Activated CD4-positive, alpha-beta T cell treated with anti-CD3 and anti-CD28 coated beads, Interleukin-2, amount 50 U/mL, for 24 hours (primary cell): ENCODE measurements around the gene GALNS.

Experiments
- DNase-seq, 2 donors: peaks; one replicate each; pipeline ENCODE4 v3.0.0-alpha.2; 2020; ENCODE audit warnings: low read depth in 1 of 2, low spot score in 1 of 2

The GALNS gene

DNA sequence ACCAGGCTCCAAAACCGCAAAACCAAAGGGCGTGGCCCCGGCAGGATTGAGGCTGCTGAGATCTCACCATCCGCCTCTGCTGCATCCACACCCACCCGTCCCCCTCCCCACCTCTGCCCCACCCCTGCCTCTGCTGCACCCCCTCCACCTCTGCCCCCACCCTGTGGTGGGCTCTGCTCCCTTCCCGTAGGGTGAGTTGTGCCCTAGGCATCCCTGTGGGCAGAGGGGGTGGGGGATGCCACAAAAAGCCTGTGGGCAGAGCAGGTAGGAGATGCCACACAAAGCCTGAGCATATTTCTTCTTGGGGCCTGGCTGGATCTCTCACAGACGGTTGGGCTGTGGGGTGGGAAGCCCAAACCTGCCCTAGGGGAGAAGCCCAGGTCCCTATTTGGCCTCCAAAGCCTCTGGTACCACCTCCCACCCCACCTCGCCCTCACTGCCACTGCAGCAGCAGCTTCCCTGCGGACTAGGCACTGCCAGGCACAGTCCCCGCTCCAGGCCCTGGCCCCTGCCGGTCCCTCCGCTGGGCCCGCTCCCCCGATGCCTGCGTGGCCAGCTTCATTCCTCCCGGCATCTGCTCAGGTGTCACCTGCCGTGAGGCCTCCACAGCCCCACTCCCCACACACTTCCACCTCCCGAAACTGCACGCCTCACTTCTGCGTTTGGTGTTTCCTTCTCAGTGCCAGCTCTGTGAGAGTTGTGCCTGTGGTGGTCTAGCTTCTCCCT lies 21.0 kb upstream of the GALNS start:
- no peak for DNase-seq

DNA sequence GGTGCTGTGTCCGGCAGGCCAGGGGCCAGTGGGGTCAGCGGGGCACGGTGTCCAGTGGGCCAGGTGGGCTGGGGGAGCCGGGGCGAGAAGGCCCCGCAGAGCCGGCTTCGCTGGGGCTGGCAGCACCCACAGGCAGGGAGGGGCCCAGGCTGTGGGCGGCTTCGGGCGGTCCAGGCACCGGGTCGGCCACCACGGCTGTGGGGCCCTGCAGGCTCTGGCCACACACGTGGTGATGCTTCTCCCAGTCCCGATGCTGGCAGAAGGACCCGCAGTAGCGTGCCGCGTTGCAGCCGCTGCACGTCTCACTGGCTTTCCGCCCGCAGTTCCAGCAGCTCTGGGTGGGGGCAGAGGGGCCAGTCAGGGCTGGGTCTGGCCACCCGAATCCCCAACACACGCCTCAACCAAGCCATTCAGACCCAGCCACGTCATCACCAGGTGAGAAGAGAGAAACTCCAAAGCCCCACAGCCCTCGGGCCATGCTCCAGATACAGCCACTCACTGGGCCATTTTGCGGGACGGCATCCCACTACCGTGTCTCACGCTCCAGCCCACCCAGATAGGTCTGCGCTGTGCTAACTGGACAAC lies 20.3 kb upstream of the GALNS start:
- DNase-seq: no peak

DNA sequence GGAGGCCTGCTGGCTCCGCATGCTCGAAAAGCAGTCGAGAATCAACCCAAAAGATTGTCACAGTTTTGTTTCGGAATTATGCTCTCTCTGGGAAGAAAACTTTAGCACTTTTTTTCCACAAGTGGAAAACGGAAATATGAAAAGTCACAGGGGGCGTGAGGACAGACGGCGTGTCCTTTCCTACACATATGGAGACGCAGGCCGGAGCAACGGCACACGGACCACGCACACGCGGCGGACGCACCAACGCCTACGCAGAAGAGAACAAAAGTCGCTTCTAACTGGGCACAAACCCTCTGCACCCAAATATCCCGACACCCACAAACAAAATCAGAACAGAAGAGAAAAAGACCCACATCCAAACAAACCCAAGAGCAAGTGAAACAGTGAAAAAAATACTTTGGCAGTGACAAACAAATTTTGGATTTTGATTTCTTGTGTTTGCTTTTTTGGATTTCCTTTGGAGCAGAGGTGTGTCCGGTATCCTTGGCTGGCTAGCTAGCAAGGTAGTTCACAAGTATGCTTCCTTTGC lies 19.0 kb upstream of the GALNS start:
- no peak for DNase-seq

DNA sequence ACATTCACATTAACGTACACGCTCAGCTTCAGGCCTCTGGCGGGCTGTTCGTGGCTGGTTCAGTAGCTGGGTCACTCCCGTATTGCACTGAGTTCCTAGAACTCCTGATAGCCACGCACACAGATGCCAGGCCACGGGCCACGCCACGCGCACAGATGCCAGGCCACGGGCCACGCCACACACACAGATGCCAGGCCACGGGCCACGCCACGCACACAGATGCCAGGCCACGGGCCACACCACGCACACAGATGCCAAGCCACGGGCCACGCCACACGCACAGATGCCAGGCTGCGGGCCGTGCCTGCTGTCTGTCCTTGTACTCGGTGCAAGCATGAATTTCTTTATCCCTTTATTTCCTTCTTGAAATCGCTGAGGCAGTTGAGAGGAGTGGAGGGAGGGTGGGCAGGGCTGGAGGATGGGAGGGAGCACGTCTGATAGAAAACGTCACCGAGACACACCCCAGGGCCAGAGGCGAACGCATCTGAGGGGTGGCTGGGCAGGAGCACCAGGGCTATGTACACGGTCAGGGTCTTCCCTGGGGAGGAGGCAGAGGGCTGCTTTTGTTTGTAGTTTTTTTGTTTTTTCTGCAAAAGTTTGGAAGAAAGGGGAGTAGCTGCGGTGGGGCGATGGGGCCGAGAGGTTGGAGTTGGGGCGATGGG lies 18.3 kb upstream of the GALNS start:
- no peak for DNase-seq

DNA sequence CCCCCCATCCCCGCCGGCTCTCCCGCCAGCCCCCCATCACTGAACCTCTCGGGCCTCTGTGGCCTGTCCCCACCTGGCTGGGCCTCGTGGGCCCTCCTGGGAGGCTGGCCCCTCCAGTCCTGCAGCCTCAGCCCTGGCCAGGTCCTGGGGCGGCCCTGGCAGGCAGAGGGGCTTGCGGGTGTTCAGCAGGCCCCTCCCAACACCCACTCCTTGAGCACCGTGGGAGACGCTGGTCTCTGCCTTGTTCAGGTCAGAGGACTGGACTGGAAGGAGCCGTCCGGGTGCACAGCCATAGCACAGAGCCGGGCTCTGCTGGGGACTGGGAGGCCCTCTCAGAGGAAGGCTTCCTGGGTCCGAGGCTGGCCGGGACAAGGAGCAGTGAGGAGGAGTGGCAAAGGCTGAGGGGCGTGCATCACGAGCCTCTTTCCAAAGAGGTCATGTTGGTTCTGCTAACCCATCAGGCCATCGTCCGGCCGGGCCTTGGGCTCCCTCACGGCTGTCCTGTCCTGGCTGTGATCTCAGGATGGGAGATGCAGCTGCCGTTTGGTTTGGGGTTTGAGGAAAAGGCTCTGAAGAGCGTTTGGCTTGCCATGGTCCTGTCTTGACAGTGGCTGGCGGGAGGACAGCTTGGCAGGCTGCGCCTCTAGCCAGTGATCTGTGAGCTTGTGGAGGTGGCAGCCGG lies 16.0 kb upstream of the GALNS start:
- no peak for DNase-seq

DNA sequence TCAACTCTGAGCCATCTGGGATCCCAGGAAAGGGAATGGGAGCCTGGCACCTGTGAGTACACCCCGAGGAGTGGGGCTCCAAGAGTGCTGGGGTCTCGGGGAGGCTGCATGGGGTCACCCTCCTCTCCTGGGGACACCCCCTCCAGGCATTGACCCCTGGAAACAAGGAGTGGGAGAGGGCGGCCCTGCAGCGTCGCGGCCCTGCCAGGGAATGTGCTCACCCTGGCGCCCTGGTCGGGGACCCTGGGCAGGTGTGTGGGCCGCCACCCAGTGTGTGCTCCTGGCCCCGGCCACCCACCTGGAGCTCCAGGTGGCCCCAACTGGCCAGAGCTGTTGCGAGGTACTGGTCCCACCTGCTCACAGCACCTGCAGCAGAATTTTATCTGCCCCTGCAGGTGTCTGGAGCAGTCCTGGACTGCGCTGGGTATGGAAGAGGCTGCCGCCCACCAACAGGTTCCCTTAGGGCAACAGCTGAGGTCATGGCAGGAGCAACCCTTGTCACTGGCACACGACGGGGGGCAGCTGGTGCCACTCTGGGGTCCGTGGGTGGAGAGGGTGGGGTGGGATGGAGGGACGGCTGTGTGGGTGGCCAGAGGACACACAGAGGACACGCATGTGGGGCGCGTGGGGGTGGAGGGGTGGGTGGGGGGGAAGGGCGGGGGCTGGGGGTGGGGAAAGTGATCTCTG lies 15.1 kb upstream of the GALNS start:
- DNase-seq: no peak

DNA sequence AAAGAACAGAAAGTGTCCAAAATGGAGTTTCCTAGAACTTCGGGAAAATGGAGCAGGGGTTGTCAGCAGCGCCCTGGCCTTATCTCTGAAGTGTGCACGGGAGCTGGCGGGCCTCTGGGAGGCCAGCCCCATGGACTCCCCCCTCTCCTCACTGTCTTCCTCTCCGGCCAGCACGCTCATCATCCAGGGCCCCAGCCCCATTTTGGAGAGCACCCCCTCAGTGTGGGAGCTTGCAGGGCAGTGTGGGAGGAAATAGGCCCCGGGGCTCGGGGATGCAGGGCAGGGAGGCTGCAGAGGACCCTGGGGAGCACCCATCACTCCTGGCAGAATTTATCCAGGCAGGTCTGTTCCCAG lies 14.6 kb upstream of the GALNS start:
- DNase-seq: no peak

DNA sequence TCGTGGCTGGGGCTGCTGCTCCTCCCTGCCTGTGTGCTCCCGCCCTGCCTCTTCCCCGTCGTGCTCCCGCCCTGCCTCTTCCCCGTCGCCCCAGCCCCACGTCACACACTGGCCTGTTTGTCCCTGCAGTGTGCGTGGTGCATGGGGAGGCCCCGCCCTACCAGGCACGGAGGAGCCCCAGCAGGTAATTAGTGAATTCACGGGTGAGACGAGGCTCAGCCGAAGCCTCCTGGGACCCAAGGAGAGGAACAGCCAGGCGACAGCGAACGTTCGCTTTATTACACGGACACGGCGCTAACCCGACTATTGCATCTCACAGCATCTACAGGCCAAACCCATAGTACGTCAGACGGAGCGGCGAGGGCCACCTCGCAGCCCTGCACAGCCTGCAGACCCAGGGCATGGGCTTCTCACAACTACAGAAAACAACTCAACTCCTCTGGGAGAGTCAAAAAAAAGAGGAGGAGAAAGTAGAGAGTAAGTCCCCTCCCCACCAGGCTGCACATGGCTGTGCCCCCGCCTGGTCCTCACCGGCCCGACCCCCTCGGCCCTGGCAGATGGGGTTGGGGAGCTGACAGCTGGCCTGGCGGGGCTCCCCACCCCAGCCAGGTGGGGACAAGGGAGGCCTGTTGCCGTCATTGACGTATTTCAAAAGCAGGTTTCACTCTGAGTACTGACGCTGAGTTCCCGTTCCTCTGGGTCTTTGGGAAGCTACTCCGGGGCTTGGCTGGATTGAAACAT lies 14.0 kb upstream of the GALNS start:
- no peak for DNase-seq

DNA sequence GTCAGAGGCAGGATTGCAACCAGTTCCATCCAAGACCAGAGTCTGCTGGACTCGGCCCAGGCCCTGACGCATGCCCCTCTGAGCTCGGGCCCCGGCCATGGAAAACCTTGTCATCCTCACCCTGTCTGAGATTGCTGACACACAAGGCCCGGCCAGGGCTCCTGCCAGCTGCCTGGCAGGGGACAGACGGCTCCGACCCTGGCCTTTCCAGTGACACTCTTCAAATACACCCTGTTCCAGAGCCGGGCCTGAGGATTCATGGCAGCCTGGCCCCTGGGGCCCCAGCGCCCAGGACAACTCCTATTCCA lies 12.9 kb upstream of the GALNS start:
- no peak for DNase-seq

DNA sequence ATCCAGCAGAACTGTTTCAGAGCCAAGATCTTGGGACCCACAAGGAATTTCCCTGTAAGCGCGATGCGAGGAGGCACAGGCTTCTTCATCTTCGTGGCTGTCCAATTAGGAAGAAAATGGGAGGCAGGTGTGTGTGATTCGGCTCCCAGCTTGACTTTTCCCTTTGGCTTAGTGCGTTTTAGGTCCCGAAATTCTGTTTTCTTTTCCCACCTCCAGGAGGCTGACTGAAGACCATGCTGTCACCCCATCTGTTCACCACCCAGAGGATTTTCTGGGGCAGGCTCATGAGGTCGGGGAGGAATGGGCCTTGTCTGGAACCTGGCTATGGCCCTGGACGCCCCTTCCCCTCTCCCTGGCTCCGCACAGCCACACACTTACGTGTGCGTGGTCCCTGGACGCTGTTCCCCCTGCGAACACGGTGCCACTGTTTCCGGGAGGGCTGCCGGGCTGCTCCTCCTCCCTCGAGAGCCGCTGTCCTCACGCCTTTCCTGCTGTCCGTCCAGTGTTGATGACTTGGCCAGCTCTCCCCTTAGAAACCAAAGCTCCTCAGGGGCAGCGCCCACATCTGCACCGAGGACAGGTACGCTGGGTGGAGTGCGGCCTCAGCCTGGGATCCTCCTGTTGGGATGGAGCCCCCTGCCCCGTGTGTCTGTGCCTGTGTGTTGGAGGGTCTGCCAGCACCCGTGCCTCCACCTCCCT lies 12.4 kb upstream of the GALNS start:
- DNase-seq: no peak

DNA sequence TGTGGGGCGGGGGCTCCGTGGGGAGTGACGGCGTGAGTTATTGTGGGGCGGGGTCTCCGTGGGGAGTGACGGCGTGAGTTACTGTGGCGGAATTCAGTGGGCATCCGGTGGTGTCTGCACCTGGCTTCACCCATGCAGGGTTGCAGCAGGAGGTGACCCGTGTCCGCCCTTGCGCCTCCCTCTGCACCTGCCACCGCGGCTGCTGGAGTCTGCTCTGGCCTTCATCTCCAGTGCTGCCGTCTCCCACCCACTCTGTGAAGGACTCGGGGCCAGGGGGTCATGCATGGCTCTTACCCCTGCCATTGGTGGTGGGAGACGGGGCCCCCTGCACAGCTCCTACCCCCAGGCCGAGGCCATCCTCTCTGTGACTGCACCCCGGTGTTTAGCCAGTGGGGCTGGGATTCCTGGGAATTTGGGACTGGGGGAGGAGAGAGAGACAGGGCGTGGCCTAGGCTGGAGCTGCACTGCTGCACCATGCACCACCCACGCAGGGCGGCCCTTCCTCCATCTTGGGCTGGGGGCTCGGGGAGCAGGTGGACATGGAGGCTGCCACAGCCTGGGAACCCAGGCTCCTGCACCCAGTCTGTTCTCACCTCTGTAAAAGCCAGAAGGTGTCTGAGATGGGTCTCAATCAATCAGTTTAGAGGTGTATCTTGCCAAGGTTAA lies 11.0 kb upstream of the GALNS start:
- DNase-seq: no peak

DNA sequence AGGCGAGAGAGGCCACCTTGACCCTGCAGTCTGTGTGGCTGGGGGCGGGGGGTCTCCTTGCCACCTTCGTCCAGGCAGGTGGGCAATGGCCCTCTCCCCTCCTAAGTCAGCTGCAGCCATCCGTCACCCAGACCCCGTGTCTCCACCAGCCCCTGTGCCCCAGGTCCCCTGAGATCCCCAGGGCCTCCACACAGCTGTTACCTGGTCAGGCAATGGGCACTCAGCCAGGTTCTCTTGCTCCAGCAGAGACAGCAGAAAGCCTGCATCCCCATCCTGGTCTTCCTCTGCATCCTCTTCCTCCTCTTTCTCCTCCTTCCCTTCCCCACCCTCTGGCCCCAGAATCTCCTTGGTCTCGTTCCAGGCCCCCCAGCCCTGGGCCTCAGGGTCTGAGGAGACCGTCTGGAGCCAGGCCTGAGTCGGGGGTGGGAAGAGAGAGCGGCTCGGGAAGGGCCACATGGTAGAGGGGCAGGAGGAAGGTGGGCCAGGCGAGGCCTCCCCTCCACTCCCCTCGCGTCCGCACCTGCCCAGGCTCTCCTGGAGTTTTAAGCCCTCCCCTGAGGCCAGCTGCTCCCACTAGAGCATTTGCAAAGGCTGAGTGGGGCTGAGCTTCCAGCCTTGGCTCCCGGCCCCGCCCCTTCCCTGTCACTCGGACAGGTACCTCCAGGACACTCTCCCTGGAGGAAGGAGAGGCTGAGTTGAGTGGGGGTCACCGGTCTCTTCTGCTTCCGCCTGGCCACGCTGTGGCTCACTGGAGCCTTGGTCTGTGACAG lies 9.6 kb upstream of the GALNS start, which contains the start of gene PABPN1L:
Gene PABPN1L (minus strand): TSS at position 510 of the 770 bp plus-strand sequence. CDS start 54 bp downstream, at position 456.
- no peak for DNase-seq

DNA sequence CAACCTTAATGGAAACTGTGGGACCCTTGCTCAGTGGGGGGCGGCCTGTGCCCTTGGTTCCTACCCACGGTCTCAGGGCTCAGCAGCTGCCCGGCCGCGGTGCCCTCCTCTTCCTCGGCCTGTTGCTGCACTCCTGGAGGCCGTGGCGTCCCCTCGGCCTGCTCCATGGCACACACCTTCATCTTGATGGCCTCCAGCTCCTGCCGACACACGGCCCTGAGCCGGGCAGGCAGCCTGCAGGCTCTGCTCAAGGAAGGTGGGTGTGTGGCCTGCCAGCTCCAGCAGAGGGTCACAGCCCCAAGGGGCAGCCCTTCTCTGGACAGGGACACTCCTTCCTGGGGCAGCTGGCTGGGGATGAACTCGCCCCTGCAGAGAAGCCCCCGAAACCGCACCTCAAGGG lies 9.0 kb upstream of the GALNS start:
- DNase-seq: no peak

DNA sequence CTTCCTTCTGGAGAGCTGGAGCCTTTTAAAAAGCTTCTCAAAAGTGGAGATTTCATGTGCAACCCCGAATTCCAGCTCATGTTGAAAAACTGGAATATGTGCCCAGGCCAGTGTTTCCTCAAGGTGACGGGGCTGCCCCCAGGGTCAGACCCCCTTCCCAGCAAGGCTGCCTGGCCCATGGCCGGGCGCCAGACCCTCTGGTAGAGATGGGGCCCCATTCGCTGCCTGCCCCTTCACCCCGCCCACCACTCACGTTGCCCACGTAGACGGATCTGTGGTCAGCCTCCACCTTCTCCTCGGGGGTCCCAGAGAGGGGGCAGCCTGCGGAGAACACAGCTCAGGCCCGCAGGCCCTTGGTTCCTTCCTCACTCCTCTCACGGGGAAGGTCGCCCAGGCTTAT lies 8.6 kb upstream of the GALNS start:
- DNase-seq: no peak

DNA sequence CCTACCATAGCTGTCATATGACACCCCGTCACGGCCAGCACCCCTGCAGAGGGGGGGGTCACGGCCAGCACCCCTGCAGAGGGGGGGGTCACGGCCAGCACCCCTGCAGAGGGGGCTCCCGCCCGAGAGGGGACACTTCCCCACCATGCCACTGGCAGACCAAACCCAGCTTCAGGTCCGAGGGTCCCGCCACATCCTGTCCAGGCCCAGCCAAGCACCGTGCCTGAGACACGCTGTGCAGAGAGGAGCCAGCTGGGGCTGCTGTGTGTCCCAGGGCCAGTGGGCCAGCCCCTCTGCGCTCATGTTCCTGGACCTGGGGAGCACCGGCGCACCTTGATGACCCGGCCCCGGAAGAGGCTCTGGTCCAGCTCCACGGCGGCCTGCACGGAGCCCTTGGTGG lies 7.8 kb upstream of the GALNS start:
- no peak for DNase-seq

DNA sequence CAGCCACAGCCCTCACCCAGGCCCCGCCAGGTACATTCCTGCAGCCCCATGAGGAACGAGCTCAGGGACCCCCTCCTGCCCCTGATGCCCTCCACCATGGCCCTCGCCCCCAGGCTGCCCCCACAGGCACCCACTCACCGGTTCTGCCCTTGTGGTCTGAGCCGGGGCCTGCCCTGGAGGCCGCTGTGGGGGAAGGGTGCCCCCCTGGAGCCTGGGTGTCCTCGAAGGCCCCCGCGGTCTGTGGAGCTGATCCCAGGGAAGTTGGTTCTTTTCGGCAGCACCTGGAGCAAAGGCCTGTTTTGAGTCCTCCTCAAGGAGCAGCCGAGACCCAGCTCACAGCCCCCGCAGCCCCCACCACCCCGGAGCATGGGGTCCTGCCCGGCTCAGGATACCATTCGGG lies 7.4 kb upstream of the GALNS start:
- no peak for DNase-seq

DNA sequence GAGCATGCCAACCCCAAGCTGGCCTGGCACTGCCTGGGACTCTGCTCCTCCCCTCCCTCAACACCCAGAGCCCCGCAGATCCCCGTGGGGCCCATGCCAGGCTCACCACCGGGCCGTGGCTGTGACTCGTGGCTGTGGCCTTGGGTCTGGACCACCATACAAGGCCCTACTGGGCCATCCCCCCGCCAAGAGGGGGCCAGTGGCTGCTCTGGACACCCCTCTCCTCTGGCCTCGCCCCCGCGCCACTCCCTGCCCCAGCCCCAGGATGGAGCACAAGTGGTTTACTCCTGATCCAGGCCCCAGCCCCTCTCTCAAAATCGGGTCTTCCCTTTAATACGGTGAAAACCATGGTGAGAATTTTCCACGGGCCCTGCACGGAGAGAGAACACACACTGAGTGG lies 6.7 kb upstream of the GALNS start:
- DNase-seq: no peak

DNA sequence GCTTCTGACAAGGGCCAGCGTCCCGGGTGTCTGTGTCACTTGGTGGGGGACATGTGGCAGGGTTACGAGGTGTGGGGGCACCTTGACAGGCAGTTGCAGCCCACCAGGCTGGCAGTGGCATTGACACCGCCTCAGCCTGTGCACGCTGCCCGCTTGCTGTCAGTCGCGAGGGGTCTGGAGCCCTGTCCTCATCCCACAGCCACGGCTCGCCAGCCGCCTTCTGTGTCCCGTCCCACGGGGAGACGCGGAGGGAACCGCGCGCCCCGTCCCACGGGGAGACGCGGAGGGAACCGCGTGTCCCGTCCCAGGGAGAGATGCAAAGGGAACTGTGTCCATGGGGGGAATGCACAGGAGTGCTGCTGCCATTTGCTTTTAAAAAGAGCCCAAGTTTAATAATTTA lies 6.2 kb upstream of the GALNS start:
- DNase-seq: no peak

DNA sequence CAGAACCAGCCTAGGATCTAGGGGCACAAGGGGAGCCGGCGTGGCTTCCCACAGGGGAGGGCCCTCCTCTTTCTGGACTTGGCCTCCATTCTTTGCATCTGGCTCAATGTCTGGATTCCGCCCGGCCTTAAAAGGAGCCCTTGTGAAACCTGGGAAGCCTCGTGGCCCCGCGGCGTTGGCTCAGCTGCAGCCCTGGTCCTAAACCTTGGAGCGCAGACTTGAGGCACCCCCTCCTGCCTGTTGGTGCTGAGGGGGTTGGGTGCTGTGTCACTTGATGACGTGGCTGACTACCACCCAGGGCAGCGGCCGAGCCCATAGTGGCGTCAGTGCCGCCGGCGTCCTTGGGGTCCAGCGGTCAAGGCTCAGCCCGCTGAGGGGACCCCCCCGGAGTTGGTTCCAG lies 4.6 kb upstream of the GALNS start:
- no peak for DNase-seq
